Limb (tissue), 2 donors: ENCODE data around the gene TNNI3K.

Experiments
- DNase-seq, 2 donors: peaks; one replicate each; pipeline ENCODE4 v3.0.0-alpha.2; 2016; ENCODE audit errors: extremely low spot score in 2 of 2

The TNNI3K gene

DNA sequence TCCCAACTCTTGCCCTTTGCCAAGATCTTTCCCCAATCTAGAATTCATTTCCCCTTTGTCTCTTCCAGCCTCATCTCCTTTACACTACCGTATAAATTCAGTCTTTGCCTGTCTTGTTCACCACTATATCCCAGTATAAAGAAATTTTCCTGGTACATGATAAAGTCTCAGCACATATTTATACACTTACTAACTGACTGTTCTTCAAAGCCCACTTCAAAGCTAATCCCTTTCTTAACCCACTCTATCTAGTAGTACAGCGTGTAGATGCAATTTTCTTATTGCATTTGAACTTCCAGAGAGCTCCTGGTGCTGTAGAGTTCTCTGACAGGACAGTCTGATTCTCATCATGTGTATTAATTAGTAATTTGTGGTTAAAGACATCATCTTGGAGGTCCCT, 199.1 kb downstream of the TNNI3K start:
- DNase-seq, result no peak

DNA sequence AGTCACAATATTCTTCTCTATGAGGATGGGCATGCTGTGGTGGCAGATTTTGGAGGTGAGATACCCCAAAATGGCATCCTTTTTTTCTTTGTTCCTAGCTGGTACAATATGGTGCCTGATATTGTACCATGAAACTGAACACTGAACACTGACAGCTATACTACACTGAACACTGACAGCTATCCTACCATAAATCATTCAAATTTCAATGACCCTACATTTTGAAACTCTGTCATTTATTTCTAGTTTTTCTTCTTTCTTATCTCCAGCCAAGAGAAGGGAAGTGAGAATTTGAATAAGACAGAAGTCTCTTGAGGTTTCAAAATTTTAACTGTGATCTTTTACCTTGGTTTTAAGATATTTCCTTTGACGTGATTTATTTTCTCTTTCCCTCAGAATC, 200.9 kb downstream of the TNNI3K start:
- no peak for DNase-seq

DNA sequence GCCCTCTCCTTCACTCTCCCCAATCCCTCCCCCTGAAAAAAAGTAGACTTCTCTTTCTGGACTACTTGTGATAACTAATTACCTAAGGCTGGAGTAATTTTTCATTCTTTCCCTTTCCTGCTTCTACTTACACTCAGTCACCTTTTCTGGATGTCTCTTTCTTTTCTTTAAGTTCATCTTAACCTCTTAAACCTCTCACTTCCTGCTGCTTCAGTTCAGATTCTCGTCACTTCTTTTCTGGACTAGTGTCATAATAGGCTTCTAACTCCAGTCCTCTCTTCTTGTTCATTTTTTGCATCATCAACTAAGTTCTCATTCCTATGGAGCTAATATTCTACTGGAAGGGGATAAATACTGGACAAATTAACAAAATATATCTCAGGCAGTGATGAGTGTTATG, 201.8 kb downstream of the TNNI3K start:
- DNase-seq, result no peak

DNA sequence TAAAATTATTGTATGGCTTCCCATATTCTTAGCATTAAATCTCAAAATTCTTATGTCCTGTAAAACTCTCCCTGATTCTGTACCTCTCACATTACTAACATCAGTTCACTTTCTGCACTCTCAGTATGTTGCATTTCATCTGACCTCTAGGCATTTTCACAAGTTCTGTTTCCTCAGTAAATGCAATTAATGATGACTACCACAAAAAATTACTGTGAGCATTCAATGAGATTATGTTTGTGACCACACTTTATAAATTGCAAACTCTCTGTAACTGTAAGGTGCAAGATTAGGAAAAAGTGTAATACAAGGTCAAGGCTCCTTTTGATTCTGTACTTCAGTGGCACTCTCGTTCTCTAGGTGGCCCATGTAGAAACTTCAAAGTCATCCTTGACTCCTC, 216.8 kb downstream of the TNNI3K start:
- no peak for DNase-seq

DNA sequence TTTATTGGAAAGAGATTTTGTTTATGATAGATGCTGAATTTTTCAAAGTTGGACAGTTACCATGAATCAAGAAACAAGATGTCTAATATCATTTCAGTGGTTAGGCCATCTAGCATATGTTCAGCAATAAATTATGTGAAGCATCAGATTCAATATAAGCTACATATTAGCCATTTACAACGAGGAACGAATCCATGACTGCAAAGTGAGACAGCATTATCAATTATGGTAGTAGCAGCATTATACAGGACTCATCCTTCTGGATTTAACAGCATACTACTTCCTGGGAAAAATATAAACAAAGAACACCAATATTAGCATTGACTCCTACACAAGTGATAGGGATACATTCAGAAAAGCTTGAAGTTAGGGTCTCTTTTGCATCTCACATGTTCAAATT, 218.1 kb downstream of the TNNI3K start:
- DNase-seq, result no peak

DNA sequence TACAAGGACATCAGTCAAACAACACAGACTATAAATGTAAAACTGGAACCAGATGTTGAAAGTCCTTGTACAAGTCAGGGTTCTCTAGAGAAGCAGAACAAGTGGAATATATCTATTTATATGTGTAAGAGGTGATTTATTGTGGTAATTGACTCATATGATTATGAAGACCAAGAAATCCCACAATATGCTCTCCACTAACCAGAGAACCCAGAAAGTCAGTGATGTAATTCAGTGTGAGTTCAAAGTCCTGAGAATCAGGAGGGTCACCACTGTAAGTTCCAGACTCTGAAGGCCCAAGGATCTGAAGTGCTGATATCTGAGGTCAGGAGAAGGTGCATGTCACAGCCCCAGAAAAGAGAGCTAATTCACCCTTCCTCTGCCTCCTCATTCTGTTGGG, 220.2 kb downstream of the TNNI3K start:
- no peak for DNase-seq

DNA sequence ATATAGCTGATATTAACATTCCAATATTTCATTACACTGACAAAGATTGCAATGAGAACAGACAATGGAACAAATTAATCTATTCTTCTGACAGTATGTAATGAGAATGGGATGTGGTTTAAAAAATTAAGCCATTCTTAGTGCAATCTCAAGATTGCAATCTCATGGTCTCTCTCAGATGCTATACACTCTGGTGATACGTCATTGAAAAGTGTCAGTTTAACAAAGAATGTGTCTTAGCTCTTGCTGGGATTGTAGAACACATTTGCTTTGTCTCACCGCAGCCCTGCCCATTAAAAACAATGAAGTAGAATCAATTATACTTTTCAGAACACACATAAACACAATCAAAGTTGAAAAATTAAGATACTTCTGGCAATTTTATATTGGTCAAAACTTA, 222.1 kb downstream of the TNNI3K start:
- no peak for DNase-seq

DNA sequence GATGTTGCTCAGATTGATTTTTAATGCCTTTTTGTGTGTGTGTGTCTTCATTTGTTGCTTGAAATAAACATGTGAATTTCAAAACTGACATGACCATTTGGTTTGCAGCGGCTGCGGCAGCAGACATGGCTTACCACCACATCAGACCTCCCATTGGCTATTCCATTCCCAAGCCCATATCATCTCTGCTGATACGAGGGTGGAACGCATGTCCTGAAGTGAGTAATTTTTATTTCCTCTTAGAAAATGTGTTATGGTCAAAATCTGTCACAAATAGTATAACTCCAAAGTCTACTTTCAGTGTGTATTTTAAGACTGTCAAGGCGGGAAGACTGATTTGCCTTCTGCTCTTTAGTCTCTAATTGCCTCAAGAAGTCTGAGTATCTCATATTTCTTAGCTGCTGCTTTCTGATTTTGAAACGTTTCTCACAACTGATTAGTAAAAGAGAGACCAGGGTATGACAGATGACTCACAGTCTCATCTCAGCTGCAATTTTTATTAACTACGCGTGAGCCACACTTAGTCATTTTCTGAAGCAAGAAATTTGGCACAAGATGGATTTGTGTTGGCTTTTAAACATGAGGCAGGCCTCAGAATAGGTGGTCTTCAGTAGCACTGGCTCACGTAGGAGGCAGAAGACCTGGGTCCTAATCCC, 228.3 kb downstream of the TNNI3K start:
- no peak for DNase-seq

DNA sequence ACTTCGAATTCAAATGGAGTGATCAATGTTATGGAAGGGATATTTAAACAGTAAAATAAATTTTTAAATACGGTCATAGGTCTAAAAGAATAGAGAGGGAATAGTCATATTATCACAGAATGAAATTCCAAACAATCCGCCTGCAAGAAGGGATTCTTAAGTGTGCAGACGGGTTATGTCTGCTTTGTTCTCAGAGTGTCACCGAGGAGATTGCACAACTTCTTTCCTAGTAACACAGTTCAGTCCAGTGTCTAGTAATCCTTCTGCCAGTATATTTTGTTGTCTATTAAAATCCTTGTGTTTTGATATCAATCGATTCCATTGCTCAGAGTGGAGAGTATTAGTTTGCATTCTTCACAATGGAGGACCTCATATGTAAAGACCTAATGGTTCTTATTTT, 228.8 kb downstream of the TNNI3K start:
- DNase-seq, result no peak

DNA sequence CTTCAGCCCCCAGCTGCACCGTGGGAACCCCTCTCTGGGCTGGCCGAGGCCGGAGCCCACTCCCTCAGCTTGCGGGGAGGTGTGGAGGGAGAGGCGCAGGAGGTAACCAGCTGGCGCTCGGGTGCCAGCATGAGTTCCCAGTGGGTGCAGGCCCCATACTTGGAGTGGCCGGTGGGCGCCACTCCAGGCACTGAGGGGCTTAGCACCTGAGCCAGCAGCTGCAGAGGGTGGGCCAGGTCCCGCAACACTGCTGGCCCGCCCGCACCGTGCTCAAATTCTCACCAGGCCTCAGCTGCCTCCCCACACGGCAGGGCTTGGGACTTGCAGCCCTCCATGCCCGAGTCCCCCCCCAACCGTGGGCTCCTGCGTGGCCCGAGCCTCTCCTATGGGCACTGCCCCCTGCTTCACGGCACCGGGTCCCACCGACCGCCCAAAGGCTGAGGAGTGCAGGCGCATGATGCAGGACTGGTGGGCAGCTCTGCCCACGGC, 230.1 kb downstream of the TNNI3K start:
- DNase-seq, result no peak

DNA sequence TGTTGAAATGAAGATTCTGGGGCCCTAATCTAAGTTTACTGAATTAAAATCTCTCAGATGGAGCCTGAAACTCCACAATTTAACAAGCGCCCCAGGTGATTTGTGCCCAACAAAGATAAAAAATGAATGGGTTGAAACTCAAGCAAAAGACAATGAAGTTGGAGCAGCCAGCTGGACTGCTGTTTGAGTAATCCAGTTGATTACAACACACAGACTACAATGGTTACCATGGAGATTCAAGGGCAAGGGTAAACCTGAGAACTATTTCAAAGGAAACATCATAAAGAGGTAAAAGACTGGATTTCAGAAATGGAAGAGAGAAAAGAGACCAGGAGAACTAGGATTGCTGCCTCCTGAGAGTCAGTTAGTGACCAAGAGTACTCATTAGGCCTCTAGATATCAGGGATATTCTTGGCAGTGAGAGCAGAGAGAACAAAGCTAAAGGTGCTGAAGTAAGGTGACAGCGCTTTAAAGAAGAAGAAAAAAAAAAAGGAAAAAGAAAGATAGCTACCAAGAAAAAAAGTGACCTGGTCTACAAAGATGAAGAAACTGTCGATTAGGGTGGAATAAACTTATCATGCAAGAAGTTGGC, 232.7 kb downstream of the TNNI3K start:
- no peak for DNase-seq

DNA sequence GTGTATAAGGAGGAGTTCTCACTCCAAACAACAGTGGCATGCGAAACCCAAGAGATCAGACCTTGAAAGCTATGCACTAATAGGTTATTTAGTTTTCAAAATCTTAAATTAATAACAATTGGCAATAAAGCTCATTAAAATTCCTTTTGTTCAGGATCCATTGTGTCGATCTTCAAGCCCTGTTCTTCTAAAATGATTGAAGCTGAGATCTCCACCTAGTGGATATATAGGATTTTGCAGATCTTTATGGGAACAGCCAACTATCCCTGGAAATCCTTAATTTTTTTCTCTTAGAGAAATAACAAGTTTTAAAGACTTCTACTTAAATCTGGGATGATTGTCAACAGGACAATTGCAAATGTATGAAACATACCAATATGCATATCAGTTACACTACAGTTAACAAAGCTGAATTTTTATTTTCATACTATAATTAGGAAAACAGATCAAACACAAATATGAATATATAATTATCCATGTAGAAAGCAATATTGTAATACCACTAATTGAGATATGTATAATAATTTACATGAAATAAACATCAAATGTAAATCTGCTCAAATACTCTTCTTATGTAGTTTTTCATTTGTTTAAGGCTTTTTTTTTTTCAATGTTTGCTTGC, 233.9 kb downstream of the TNNI3K start:
- peak in 1 of 2 donors; percentile 72 for DNase-seq

DNA sequence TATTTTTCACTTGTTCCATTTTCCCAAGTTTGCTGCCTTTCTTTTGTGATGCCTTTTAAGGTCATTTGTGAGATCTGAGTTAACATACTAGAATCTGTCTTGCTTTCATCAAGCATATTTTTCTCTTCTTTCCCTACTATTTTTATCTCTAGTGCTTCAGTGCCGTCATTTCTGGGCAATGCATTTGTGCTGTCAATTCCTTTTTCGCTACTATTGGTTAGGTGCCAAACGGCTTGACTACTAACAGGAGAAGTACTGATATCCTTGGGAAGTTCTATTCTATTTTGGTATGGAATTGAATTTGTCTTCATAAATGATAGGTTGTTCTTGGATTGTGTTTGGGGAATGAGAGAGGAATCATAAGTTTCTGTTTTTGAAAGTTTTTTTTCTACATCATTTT, 235.1 kb downstream of the TNNI3K start:
- DNase-seq, result peak in 1 of 2 donors; percentile 10

DNA sequence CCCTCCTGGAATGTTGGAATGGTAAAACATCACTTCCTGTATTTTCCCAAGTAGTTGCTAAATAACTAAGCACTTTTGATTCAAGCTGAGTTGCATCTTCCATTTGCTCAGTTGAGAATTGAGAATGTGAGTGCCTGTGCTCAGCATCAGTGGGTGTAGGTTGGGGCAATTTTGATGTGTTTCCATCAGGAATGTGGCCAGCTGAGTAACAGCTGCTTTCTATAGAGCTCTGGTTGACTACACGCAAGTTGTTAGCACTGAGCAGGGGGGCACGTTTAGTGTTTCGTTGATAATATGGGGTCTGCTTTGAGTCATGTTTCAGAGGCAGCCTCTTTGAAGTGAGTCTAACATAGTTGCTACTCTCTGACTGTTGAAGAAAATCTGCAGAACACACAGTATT, 235.7 kb downstream of the TNNI3K start:
- DNase-seq, result peak in 1 of 2 donors; percentile 12

DNA sequence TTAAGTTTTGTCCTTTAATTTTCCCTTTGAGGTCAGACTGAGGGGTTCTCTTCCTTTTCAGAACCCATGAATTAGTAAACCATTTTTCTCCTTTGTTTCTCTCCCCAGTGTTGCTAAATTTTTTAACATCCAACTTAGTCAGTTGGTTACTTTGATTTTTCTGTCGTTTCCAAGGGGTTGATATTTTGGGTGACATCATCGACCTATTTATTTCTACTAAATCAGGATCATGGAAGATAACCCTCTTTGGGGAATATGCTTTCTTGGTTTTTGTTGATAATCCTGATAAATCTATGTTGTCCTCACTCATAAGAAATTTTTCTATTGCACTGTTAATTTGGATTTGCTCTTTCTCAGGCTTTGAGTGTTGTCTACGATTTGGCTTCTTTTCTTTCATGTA, 236.3 kb downstream of the TNNI3K start:
- no peak for DNase-seq

DNA sequence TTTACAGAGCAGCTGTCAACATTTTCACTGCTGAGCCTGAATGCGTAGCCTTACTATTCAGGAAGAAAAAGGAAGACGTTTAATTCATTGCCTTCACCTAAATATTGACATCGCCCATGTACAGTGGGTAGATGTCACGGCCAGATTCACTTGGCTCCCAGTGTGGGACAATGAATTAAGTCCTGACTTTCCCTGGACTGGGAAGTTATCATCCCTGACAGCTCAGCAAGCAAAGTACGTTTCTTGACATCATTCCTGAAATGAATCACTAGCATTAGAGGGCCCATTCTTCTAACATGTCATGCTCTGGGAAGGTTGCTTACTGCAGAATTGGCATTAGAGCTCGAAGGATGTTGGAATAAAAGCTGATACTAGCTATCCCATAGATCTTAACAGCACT, 239.4 kb downstream of the TNNI3K start:
- DNase-seq, result no peak

DNA sequence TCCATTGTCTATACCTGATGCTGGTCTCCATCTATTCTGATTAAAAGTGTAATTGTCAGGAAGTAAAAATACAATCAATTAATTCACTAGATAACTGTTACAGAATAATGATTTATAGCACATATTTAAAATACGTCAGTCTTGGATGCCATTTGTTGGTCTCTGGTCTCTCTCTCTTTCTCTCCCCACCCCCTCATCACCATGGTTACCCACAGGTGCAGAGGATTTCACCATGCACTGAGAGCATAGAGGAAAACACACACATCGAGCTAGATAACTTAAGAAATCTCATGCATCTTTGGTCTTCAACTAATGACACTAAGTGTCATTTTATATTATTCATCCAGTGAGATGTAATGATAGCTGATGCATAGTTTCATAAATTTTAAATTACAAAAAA, 243.8 kb downstream of the TNNI3K start:
- no peak for DNase-seq

DNA sequence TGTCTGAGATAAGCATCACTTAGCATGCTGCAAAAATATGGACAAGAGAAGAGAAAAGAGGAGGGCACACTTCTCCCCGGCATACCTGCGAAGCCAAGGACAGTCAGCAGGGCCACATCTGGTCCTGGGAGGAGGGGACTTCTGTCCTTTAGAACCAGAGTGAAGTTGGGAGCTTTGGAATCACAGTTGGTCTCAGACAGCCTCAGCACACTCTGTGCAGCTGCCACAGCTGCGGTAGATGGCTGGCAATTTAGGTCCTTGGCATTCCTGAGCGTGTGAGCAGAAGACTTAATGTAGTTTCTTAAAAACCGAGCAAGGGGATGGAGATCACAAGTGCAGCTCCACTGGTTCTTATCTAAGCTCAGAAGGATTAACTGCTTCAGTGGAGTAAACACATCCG, 244.9 kb downstream of the TNNI3K start:
- DNase-seq, result no peak

DNA sequence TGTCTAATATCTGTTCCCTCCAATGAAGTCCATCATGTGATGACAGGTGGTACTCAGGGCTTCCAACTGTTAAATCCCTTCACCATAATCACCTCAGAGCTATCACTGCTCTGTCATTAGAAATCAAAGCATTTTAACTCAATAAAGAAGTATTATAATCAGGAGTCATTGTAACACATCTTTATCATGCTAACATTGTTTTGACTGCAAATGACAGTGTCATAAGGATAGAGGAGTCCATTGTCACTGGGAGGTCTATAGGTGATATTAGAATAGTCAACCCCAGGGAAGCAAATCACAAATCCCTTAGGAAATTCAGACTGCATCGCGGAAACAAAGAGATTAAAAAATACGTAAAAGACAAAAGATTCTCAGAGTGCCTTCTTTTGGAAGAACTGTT, 246.4 kb downstream of the TNNI3K start:
- DNase-seq, result no peak

DNA sequence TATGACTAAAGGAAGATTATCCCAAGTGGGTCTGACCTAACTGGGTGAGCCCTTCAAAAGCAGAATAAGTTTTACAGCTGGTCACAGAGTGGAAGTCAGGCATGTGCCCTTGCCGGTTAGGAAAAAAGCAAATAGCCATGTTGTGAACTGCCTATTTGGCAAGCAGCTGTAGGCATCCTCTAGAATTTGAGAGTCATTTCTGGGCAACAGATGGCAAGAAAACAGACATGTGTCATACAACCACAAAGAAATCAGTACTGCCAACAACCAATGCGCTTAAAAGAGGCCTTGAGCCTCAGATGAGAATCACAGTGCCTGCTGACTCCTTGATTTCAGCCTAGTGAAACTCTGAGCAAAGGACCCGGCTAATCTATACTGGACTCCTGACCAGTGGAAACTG, 250.4 kb downstream of the TNNI3K start:
- no peak for DNase-seq

DNA sequence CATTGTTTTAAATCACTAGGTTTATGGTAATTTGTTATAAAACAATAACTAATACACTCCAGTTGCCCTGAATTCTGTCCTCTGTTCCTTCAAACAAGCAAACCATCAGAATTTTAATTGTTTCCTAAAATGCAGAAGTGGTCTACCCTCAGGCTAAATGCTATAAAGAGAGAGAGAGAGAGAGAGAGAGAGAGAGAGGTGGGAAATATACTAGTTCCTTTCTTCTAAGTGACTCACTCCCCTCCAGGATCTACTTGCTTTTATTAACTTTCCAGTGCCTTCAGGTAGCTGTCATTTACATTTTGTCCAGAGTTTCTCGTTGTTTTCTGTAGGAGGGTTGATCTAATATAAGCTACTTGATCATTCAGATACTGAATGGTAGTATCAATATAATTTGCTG, 250.8 kb downstream of the TNNI3K start:
- DNase-seq, result no peak

DNA sequence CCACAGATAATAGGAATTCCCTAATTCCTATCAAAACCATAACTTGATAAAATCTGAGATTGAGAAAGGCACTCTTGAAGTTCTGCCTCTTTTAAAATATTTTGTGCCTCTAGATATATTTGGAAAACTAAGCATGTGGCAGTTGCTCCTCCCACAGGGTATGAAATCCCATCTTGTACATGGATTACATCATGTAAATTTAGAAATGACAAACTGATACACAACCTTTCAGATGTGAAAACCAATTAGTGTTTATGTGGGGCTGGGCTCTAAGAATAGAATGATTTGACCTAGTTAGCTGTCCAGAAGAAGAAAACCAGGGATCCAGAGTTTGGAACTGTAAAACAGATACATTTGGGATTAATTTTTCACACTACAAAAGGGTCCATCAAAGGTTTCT, 261.5 kb downstream of the TNNI3K start:
- DNase-seq, result no peak

DNA sequence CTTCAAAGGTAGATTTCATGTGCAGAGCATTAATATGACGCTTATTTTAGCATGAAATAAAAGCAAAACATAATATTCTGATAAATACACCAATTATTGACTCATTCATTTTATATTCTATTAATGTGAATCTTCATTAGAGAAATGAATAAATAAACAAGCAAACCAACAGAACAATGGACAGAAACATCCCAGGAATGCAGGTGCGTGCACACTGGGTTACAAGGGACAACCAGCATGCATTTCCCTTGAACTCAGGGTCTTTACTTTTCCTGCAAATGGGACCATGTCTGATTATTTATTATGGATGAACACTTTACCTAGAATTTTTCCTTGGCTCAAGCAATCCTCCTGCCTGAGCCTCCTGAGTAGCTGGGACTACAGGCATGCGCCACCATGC, 263.7 kb downstream of the TNNI3K start:
- DNase-seq, result no peak
